Fibroblast of lung (primary cell): ENCODE measurements around the gene PTCH2. TPM values are rescaled to one million over a fixed set of nuclear protein-coding genes. Genes with fewer than 3 reads are reported as not detected.

Experiments
- DNase-seq, 2 donors: peaks; one replicate each; pipeline versions ENCODE4 v3.0.0 to v3.0.0-alpha.2; 2010; ENCODE audit warnings: low read depth in 2 of 2
- H2AFZ ChIP-seq: 2 replicates; pipeline ENCODE4 v1.5.1; 2012; ENCODE audit warnings: low read length, control low read depth, inconsistent platforms
- H3K27ac ChIP-seq: 2 replicates; pipeline ENCODE4 v1.5.1; 2011; ENCODE audit warnings: low read length, control low read depth; ENCODE audit not compliant: insufficient read depth
- H3K27me3 ChIP-seq: 2 replicates; pipeline ENCODE4 v1.5.1; 2011; ENCODE audit warnings: mild to moderate bottlenecking, low read length; ENCODE audit not compliant: control insufficient read depth, insufficient read depth
- H3K36me3 ChIP-seq: 2 replicates; pipeline ENCODE4 v1.5.1; 2011; ENCODE audit warnings: low read length; ENCODE audit not compliant: control insufficient read depth, insufficient read depth
- H3K4me1 ChIP-seq: 2 replicates; pipeline ENCODE4 v1.5.1; 2011; ENCODE audit warnings: low read length; ENCODE audit not compliant: control insufficient read depth, insufficient read depth; ENCODE audit errors: extremely low read depth
- H3K4me2 ChIP-seq: 2 replicates; pipeline ENCODE4 v1.5.1; 2011; ENCODE audit warnings: low read length, control low read depth; ENCODE audit not compliant: insufficient read depth; ENCODE audit errors: extremely low read depth
- H3K4me3 ChIP-seq, 4 experiments: fragments of 200-600 bp in 1 of 4; sonication (generic) in 1 of 4; replicated peaks in 1 of 4; 2 replicates each; pipeline ENCODE4 v1.5.1; 2011 to 2016; ENCODE audit warnings: low read length in 4 of 4, low read depth in 3 of 4, mild to moderate bottlenecking in 3 of 4, control low read depth in 2 of 4, inconsistent platforms in 1 of 4, mixed read lengths in 1 of 4; ENCODE audit not compliant: insufficient read depth in 1 of 4; ENCODE audit errors: control extremely low read depth in 1 of 4
- H3K79me2 ChIP-seq: 2 replicates; pipeline ENCODE4 v1.5.1; 2012; ENCODE audit warnings: mild to moderate bottlenecking, low read length, inconsistent platforms; ENCODE audit not compliant: control insufficient read depth, insufficient read depth
- H3K9ac ChIP-seq: 2 replicates; pipeline ENCODE4 v1.5.1; 2011; ENCODE audit warnings: mild to moderate bottlenecking, low read length, control low read depth; ENCODE audit not compliant: insufficient read depth
- H3K9me3 ChIP-seq: 2 replicates; pipeline ENCODE4 v1.5.1; 2012; ENCODE audit warnings: low read depth, low read length; ENCODE audit not compliant: control insufficient read depth, insufficient read depth
- H4K20me1 ChIP-seq: 2 replicates; pipeline ENCODE4 v1.5.1; 2011; ENCODE audit warnings: low read length; ENCODE audit not compliant: control insufficient read depth, insufficient read depth; ENCODE audit errors: extremely low read depth
- CTCF ChIP-seq, 2 donors: IDR thresholded peaks in 1 of 2; conservative IDR thresholded peaks in 1 of 2; 1 replicate in 1 of 2; 2 replicates in 1 of 2; pipeline ENCODE4 v1.5.1; 2011 to 2012; ENCODE audit warnings: low read length in 2 of 2, control low read depth in 1 of 2, inconsistent platforms in 1 of 2, low read depth in 1 of 2, mild to moderate bottlenecking in 1 of 2
- EZH2 ChIP-seq: IDR thresholded peaks from 2 replicates; pipeline ENCODE4 v1.5.1; 2012; ENCODE audit warnings: low read length, control low read depth, mild to moderate bottlenecking; ENCODE audit errors: missing control alignments
- polyA plus RNA-seq, 2 donors: library from polyadenylated mRNA; depleted of rRNA in 1 of 2; stranded (reverse) in 1 of 2; unstranded in 1 of 2; fragments of >200 nt; gene quantifications; 2 replicates each; pipeline ENCODE4 v1.2.1, GENCODE V29; 2011 to 2012; ENCODE audit warnings: missing spikeins in 1 of 2
- total RNA-seq: library from RNA; depleted of rRNA; stranded (reverse); fragments of >200 nt; gene quantifications from 2 replicates; pipeline ENCODE4 v1.2.1, GENCODE V29; 2014

PTCH2 gene
- total and polyA plus RNA-seq, 2 donors (not counting 1 experiment from before 2014, with no cell fraction given), result 0.15 to 0.50 TPM

GRCh38 chr1:44785501-44786137 is 57.4 kb downstream of the PTCH2 start:
- Histone ChIP-seq H3K4me3 (peak overlapping the region in 2 of 4 experiments; percentile 43 to 50), H3K9ac (no peak overlapping the region), H2AFZ (no peak overlapping the region), H4K20me1 (no peaks in the 10 kb centered on the region), H3K27me3 (no peaks in the 10 kb centered on the region), H3K36me3 (peaks cover 4% of the 10 kb centered on the region), H3K9me3 (no peaks in the 10 kb centered on the region), H3K4me2 (peak overlapping the region; percentile 89), H3K4me1 (peaks cover 8% of the 10 kb centered on the region), H3K79me2 (no peaks in the 10 kb centered on the region), H3K27ac (no peak overlapping the region)
- TF ChIP-seq EZH2 (no peak), CTCF (conservative IDR thresholded peaks at IDR 0.05 in 1 of 2, IDR thresholded peaks at IDR 0.05 in 1 of 2; ENCODE audit: low read depth in 1 of 2, low read length in 2 of 2) (no peak)
- DNase-seq, result no peak

- Histone ChIP-seq H3K4me3 (no peak overlapping the region), H2AFZ (no peak overlapping the region), H3K79me2 (no peaks in the 10 kb centered on the region), H3K27ac (no peak overlapping the region), H3K9ac (no peak overlapping the region), H3K4me1 (peaks cover 8% of the 10 kb centered on the region), H3K4me2 (no peak overlapping the region), H3K9me3 (no peaks in the 10 kb centered on the region), H3K36me3 (peaks cover 6% of the 10 kb centered on the region), H4K20me1 (no peaks in the 10 kb centered on the region), H3K27me3 (no peaks in the 10 kb centered on the region)
- no peak for TF ChIP-seq EZH2
- no peak for TF ChIP-seq CTCF (conservative IDR thresholded peaks at IDR 0.05 in 1 of 2, IDR thresholded peaks at IDR 0.05 in 1 of 2; ENCODE audit: low read depth in 1 of 2, low read length in 2 of 2)
- no peak for DNase-seq
These were observed 58.0 kb downstream of the PTCH2 start for GRCh38 chr1:44785029-44785380.

GRCh38 chr1:44784094-44785028 is 58.7 kb downstream of the PTCH2 start:
- Histone ChIP-seq H3K9ac (peak overlapping the region; percentile 32), H3K4me3 (peak overlapping the region in 2 of 4 experiments; percentile 24 to 40)

More at GRCh38 chr1:44784094-44785028, 58.7 kb downstream of the PTCH2 start:
- peaks cover 8% of the 10 kb centered on the region for H3K4me1 ChIP-seq
- H3K27ac ChIP-seq, result no peak overlapping the region
- H3K36me3 ChIP-seq, result peaks cover 10% of the 10 kb centered on the region
- no peaks in the 10 kb centered on the region for H3K79me2 ChIP-seq
- no peak for DNase-seq
- no peaks in the 10 kb centered on the region for H4K20me1 ChIP-seq
- peak overlapping the region; percentile 43 for H2AFZ ChIP-seq
- H3K9me3 ChIP-seq, result no peaks in the 10 kb centered on the region
- peak in 1 of 2 donors; percentile 14 for TF ChIP-seq CTCF (conservative IDR thresholded peaks at IDR 0.05 in 1 of 2, IDR thresholded peaks at IDR 0.05 in 1 of 2; ENCODE audit: low read depth in 1 of 2, low read length in 2 of 2)
- TF ChIP-seq EZH2, result no peak
- H3K4me2 ChIP-seq, result peak overlapping the region; percentile 37
- H3K27me3 ChIP-seq, result no peaks in the 10 kb centered on the region
